ENCODE data around the gene PCDHGB2.
"Not testable (repeated sequence)": the region's sequence is repeated elsewhere in the genome, so short reads cannot be mapped to it uniquely, and the experiment has no call there.

Gene PCDHGB2

GRCh38 chr5:141351591-141351990 is 8.2 kb upstream of the PCDHGB2 start:
- DNase-seq: no peak

- no peak for DNase-seq
These were observed 4.8 kb upstream of the PCDHGB2 start, which contains the start of gene PCDHGA4 for GRCh38 chr5:141354900-141355469. Gene PCDHGA4 (plus strand): TSS chr5:141355021. CDS start chr5:141355108, 87 bp downstream.

GRCh38 chr5:141355641-141356040 is 4.2 kb upstream of the PCDHGB2 start:
- DNase-seq: no peak

GRCh38 chr5:141356133-141356532 is 3.7 kb upstream of the PCDHGB2 start:
- no peak for DNase-seq

- DNase-seq: no peak
These were observed 2.8 kb upstream of the PCDHGB2 start for GRCh38 chr5:141356950-141357349.

GRCh38 chr5:141360685-141361084 is 891 bp downstream of the PCDHGB2 start:
- no peak for DNase-seq

- no peak for DNase-seq
These were observed 2.9 kb downstream of the PCDHGB2 start for GRCh38 chr5:141362719-141363118.

GRCh38 chr5:141363952-141364660 is 4.3 kb downstream of the PCDHGB2 start, which contains the start of gene PCDHGA5:
Gene PCDHGA5 (plus strand): TSS chr5:141364162. CDS start chr5:141364331, 169 bp downstream.
- no peak for DNase-seq

- DNase-seq: no peak
These were observed 6.5 kb downstream of the PCDHGB2 start for GRCh38 chr5:141366016-141366896.

GRCh38 chr5:141369994-141370848 is 10.4 kb downstream of the PCDHGB2 start, which contains the start of gene PCDHGB3:
Gene PCDHGB3 (plus strand): TSS chr5:141370242. CDS start chr5:141370395, 153 bp downstream.
- no peak for DNase-seq

- DNase-seq: no peak
These were observed 12.0 kb downstream of the PCDHGB2 start for GRCh38 chr5:141371572-141372475.

- DNase-seq: no peak
These were observed 14.0 kb downstream of the PCDHGB2 start, which contains the start of gene PCDHGA6 for GRCh38 chr5:141373673-141374317. Gene PCDHGA6 (plus strand): TSS chr5:141373891. CDS start chr5:141374084, 193 bp downstream.

- DNase-seq: no peak
These were observed 14.8 kb downstream of the PCDHGB2 start for GRCh38 chr5:141374627-141375026.

GRCh38 chr5:141375444-141376155 is 15.8 kb downstream of the PCDHGB2 start:
- not testable (repeated sequence) for DNase-seq

- DNase-seq: no peak
These were observed 22.9 kb downstream of the PCDHGB2 start, which contains the start of gene PCDHGA7 for GRCh38 chr5:141382469-141383294. Gene PCDHGA7 (plus strand): TSS chr5:141382742. CDS start chr5:141382900, 158 bp downstream.

- no peak for DNase-seq
These were observed 23.6 kb downstream of the PCDHGB2 start for GRCh38 chr5:141383345-141383744.

- no peak for DNase-seq
These were observed 24.9 kb downstream of the PCDHGB2 start for GRCh38 chr5:141384471-141385267.
